GM19193 (cell line): ENCODE data around the gene HTRA3.

ENCODE experiments used
- POLR2A ChIP-seq: IDR thresholded peaks from 4 replicates; pipeline ENCODE4 v1.6.1; 2011; ENCODE audit not compliant: insufficient read depth, insufficient read length; ENCODE audit errors: extremely low read depth

HTRA3 gene

GRCh38 chr4:8286719-8287342 is 17.3 kb downstream of the HTRA3 start:
- TF ChIP-seq POLR2A, result no peak

GRCh38 chr4:8287343-8288280 is 18.1 kb downstream of the HTRA3 start:
- no peak for TF ChIP-seq POLR2A

- no peak for TF ChIP-seq POLR2A
Measured at GRCh38 chr4:8289151-8289750, 19.7 kb downstream of the HTRA3 start.

- no peak for TF ChIP-seq POLR2A
Measured at GRCh38 chr4:8289956-8290700, 20.6 kb downstream of the HTRA3 start.

GRCh38 chr4:8290701-8290970 is 21.1 kb downstream of the HTRA3 start:
- TF ChIP-seq POLR2A, result no peak

GRCh38 chr4:8291036-8291682 is 21.6 kb downstream of the HTRA3 start:
- no peak for TF ChIP-seq POLR2A

- TF ChIP-seq POLR2A, result no peak
Measured at GRCh38 chr4:8291701-8292477, 22.3 kb downstream of the HTRA3 start.

GRCh38 chr4:8292478-8293107 is 23.0 kb downstream of the HTRA3 start:
- TF ChIP-seq POLR2A, result no peak

GRCh38 chr4:8293131-8293975 is 23.8 kb downstream of the HTRA3 start:
- TF ChIP-seq POLR2A, result no peak

- TF ChIP-seq POLR2A, result no peak
Measured at GRCh38 chr4:8294036-8294435, 24.5 kb downstream of the HTRA3 start.

GRCh38 chr4:8294775-8295174 is 25.2 kb downstream of the HTRA3 start:
- TF ChIP-seq POLR2A, result no peak

- no peak for TF ChIP-seq POLR2A
Measured at GRCh38 chr4:8295471-8295870, 25.9 kb downstream of the HTRA3 start.

GRCh38 chr4:8296491-8296890 is 26.9 kb downstream of the HTRA3 start:
- TF ChIP-seq POLR2A, result no peak

GRCh38 chr4:8297141-8297601 is 27.6 kb downstream of the HTRA3 start:
- no peak for TF ChIP-seq POLR2A
